Measurements from ENCODE around the gene GDF10. TPM values are rescaled to one million over a fixed set of nuclear protein-coding genes. Genes with fewer than 3 reads are reported as not detected.

GDF10 gene
- total RNA-seq, 1 donor from 2014 or later, result 0.74 TPM

DNA sequence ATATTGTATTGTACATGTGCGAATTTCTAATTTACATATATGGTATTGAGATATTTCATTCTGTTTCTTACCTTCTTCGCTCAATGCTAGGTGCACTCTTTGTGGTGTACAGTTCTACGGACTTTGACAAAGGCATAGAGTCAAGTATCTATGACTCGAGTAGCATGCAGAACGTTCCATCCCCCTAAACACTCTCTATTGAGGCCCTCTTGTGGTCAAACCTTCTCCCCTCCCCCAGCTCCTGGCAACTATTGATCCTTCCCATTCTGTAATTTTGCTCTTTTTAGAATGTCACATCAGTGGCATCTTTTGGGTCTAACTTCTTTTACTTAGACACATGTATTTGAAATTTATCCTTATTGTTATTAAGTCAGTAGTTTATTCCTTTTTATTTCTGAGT, 30.7 kb upstream of the GDF10 start:
- Mint-ChIP-seq H3K9me3 (ENCODE audit: unreplicated experiment) (no peaks in the 10 kb centered on the region), H3K36me3 (ENCODE audit: low read depth, unreplicated experiment) (no peaks in the 10 kb centered on the region), H3K27ac (ENCODE audit: unreplicated experiment) (no peak overlapping the region), H3K4me1 (ENCODE audit: unreplicated experiment) (no peaks in the 10 kb centered on the region), H3K27me3 (ENCODE audit: unreplicated experiment) (peaks cover 1% of the 10 kb centered on the region), H3K4me3 (ENCODE audit: unreplicated experiment) (no peak overlapping the region)
- no peak for DNase-seq (ENCODE audit: low spot score)
- TF ChIP-seq, protein P1, sequence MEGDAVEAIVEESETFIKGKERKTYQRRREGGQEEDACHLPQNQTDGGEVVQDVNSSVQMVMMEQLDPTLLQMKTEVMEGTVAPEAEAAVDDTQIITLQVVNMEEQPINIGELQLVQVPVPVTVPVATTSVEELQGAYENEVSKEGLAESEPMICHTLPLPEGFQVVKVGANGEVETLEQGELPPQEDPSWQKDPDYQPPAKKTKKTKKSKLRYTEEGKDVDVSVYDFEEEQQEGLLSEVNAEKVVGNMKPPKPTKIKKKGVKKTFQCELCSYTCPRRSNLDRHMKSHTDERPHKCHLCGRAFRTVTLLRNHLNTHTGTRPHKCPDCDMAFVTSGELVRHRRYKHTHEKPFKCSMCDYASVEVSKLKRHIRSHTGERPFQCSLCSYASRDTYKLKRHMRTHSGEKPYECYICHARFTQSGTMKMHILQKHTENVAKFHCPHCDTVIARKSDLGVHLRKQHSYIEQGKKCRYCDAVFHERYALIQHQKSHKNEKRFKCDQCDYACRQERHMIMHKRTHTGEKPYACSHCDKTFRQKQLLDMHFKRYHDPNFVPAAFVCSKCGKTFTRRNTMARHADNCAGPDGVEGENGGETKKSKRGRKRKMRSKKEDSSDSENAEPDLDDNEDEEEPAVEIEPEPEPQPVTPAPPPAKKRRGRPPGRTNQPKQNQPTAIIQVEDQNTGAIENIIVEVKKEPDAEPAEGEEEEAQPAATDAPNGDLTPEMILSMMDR (IDR thresholded peaks at IDR 0.05; ENCODE audit: unreplicated experiment), result peak; percentile 11

DNA sequence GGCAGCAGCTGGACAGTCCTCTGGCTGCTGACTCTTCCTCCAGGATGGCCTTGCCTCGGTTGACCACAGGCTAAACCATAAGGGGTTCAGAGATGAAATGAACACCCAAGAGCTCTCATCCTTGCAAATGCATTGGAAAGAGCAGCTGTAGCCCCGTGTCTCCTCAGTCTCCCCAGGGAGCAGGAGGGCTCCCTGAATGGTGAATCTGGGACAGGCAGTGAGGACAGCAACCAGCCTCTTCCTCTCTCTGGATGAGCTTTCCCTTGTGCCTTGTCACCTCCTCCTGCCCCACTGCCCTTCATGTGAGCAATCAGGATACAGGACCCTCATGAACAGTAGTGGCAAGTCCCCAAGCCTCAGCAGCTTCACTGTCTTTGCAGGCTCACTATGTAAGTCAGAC, 23.9 kb upstream of the GDF10 start:
- peaks cover 8% of the 10 kb centered on the region for H3K4me1 Mint-ChIP-seq (ENCODE audit: unreplicated experiment)
- peaks cover 1% of the 10 kb centered on the region for H3K27me3 Mint-ChIP-seq (ENCODE audit: unreplicated experiment)
- H3K9me3 Mint-ChIP-seq (ENCODE audit: unreplicated experiment), result no peaks in the 10 kb centered on the region
- no peak overlapping the region for H3K4me3 Mint-ChIP-seq (ENCODE audit: unreplicated experiment)
- no peak overlapping the region for H3K27ac Mint-ChIP-seq (ENCODE audit: unreplicated experiment)
- no peak for DNase-seq (ENCODE audit: low spot score)
- H3K36me3 Mint-ChIP-seq (ENCODE audit: low read depth, unreplicated experiment), result no peaks in the 10 kb centered on the region
- TF ChIP-seq, protein P1 (IDR thresholded peaks at IDR 0.05; ENCODE audit: unreplicated experiment), result no peak

DNA sequence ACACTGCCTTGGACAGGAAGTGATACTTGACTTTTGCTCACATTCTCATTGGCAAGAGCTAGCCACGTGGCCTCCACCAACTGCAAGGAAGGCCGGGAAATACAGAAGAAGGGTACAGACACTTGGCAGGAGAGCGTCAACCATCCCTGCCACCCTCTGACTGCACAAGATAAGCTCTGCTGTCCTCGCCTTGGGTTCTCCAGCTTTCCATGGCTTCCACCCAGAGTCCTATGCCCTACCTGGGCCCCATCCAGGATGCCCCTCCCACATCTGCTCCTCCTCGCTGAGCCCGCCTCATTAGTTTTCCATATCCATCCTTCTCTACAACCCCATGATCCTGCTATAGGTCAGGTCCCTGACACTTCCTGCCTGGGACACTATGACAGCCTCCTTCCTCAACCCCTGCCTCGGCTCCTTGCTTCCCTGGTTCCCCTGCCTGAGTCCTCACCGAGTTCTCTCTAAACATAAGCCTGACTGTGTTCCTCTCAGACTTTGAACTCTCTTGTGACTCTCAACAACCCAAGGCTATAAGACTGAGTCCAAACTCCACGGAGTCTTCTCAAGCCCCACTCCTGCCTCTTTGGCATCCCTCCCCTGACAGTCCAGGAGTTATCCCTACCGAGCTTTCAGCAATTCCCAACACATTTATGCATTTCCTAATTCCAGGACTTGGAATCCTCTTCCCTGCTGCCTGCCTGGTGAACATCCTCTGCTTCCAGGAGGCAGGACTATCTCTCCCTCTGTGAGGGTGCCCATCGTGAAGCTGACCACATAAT, 23.2 kb upstream of the GDF10 start:
- Mint-ChIP-seq H3K9me3 (ENCODE audit: unreplicated experiment) (no peaks in the 10 kb centered on the region), H3K4me3 (ENCODE audit: unreplicated experiment) (no peak overlapping the region), H3K36me3 (ENCODE audit: low read depth, unreplicated experiment) (no peaks in the 10 kb centered on the region), H3K27ac (ENCODE audit: unreplicated experiment) (no peak overlapping the region), H3K27me3 (ENCODE audit: unreplicated experiment) (peaks cover 1% of the 10 kb centered on the region), H3K4me1 (ENCODE audit: unreplicated experiment) (peaks cover 8% of the 10 kb centered on the region)
- no peak for DNase-seq (ENCODE audit: low spot score)
- TF ChIP-seq, protein P1 (IDR thresholded peaks at IDR 0.05; ENCODE audit: unreplicated experiment), result no peak

DNA sequence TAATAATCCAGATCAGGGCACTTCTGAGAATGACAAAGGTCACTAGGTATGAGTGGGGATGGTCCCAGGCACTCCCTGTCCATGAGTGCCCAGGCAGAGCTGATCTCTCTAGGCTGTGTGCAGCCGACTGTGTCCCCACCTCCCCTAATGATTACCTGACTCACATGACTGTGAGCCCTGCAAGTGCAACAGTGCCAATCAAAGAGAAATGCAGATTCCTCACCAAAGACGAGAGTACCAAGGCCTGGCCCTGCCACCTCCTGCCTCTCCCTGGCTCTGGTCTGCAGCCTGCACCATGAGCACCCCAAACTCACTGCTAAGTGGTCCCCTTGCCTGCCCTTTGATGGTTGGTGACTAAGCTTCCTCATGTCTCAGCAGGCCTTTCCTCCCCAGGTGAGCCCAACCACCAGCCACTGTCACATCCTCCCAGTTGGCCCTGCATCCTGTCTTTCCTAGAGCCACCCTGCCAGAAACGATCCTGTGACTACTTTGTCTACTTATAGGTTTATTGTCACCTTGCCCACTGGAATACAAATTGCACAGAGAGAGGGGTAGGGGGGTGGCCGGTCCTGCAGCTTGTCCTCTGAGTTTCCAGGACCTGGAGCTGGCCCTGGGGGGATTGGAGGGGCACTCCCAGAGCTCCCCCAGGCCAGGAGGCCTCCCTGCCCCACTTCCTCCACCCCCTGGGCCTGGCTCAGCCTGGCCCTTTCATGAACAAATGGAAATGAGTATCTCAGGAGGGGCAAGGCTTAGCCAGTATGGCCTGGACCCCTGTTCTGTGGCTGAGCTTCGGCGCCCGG, 22.4 kb upstream of the GDF10 start:
- DNase-seq (ENCODE audit: low spot score), result no peak
- H3K36me3 Mint-ChIP-seq (ENCODE audit: low read depth, unreplicated experiment), result no peaks in the 10 kb centered on the region
- H3K27ac Mint-ChIP-seq (ENCODE audit: unreplicated experiment), result no peak overlapping the region
- TF ChIP-seq, protein P1 (IDR thresholded peaks at IDR 0.05; ENCODE audit: unreplicated experiment), result no peak
- no peak overlapping the region for H3K4me3 Mint-ChIP-seq (ENCODE audit: unreplicated experiment)
- H3K27me3 Mint-ChIP-seq (ENCODE audit: unreplicated experiment), result peaks cover 1% of the 10 kb centered on the region
- no peaks in the 10 kb centered on the region for H3K9me3 Mint-ChIP-seq (ENCODE audit: unreplicated experiment)
- H3K4me1 Mint-ChIP-seq (ENCODE audit: unreplicated experiment), result peaks cover 8% of the 10 kb centered on the region

DNA sequence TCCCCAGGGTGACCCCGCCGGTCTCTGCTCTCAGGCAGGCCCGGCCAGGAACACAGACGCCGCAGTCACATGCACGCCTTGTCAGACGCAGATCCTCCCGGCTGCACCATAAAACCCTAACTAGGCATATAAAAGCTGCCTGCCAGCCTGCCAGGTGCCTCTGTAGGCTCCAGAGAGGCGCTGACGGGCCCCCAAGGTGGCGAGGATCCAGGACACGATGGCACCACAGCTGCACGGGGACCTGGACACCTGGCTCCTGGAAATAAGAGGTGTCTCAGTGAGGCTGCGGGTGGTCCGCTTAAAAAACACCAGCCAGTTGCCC, 21.9 kb upstream of the GDF10 start:
- H3K4me3 Mint-ChIP-seq (ENCODE audit: unreplicated experiment), result no peak overlapping the region
- H3K4me1 Mint-ChIP-seq (ENCODE audit: unreplicated experiment), result peaks cover 8% of the 10 kb centered on the region
- no peaks in the 10 kb centered on the region for H3K36me3 Mint-ChIP-seq (ENCODE audit: low read depth, unreplicated experiment)
- TF ChIP-seq, protein P1 (IDR thresholded peaks at IDR 0.05; ENCODE audit: unreplicated experiment), result no peak
- no peaks in the 10 kb centered on the region for H3K9me3 Mint-ChIP-seq (ENCODE audit: unreplicated experiment)
- H3K27ac Mint-ChIP-seq (ENCODE audit: unreplicated experiment), result no peak overlapping the region
- H3K27me3 Mint-ChIP-seq (ENCODE audit: unreplicated experiment), result peaks cover 1% of the 10 kb centered on the region
- no peak for DNase-seq (ENCODE audit: low spot score)

Data from endothelial cell (in vitro differentiated cells).